ENCODE results near the gene BAK1.

DNA sequence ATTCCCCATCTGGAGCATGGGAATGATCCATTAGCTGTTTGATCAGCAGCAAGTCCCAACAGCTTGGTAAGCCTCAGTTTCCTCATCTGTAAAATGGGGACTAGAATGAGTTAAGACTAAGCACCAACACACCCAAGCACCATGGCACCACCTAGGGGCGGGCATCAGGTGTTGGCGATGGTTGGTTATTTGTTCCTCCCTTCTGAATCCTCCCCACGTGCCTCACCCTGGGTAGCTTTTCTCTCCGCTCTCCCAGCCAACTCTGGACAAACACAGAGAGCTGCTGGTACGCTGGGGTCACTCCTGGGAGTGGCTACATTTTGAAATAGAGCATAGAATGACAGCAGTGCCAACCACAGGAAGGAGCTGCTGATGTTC, 27.7 kb upstream of the BAK1 start:
- TF ChIP-seq, protein P1, sequence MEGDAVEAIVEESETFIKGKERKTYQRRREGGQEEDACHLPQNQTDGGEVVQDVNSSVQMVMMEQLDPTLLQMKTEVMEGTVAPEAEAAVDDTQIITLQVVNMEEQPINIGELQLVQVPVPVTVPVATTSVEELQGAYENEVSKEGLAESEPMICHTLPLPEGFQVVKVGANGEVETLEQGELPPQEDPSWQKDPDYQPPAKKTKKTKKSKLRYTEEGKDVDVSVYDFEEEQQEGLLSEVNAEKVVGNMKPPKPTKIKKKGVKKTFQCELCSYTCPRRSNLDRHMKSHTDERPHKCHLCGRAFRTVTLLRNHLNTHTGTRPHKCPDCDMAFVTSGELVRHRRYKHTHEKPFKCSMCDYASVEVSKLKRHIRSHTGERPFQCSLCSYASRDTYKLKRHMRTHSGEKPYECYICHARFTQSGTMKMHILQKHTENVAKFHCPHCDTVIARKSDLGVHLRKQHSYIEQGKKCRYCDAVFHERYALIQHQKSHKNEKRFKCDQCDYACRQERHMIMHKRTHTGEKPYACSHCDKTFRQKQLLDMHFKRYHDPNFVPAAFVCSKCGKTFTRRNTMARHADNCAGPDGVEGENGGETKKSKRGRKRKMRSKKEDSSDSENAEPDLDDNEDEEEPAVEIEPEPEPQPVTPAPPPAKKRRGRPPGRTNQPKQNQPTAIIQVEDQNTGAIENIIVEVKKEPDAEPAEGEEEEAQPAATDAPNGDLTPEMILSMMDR (IDR thresholded peaks at IDR 0.05; ENCODE audit: low read depth, low read length, poor library complexity, severe bottlenecking), result peak; percentile 78
- TF ChIP-seq EZH2phosphoT487 (IDR thresholded peaks at IDR 0.05; ENCODE audit: borderline replicate concordance, low read length), result no peak
